Heart right ventricle (tissue), 16 donors: Measurements from ENCODE around the gene MMP23B. TPM values are rescaled to one million over a fixed set of nuclear protein-coding genes. Genes with fewer than 3 reads are reported as not detected.

Experiments used
- ATAC-seq, 8 donors: fragments of 200-7000 bp; cut with Tn5 transposase; one replicate each; pipeline ENCODE4 v1.9.1; 2020; ENCODE audit warnings: mild to moderate bottlenecking in 8 of 8, moderate library complexity in 8 of 8, moderate number of reproducible peaks in 1 of 8
- DNase-seq, 2 donors: peaks; one replicate each; pipeline ENCODE4 v3.0.0-alpha.2; 2020
- H3K27ac ChIP-seq, 10 donors: fragments of 200-600 bp; sonication (generic) in 2 of 10; one replicate each; pipeline versions ENCODE4 v1.5.0 to v1.8.0; 2020 to 2022; ENCODE audit warnings: mild to moderate bottlenecking in 3 of 10
- H3K27me3 ChIP-seq, 7 donors: fragments of 200-600 bp; one replicate each; pipeline ENCODE4 v1.8.0; 2021 to 2022; ENCODE audit warnings: mild to moderate bottlenecking in 2 of 7
- H3K36me3 ChIP-seq, 9 donors: fragments of 200-600 bp; sonication (generic) in 1 of 9; one replicate each; pipeline versions ENCODE4 v1.5.0 to v1.8.0; 2020 to 2022; ENCODE audit warnings: mild to moderate bottlenecking in 2 of 9
- H3K4me1 ChIP-seq, 9 donors: fragments of 200-600 bp; sonication (generic) in 1 of 9; one replicate each; pipeline versions ENCODE4 v1.5.0 to v1.8.0; 2020 to 2022; ENCODE audit warnings: mild to moderate bottlenecking in 4 of 9
- H3K4me3 ChIP-seq, 10 donors: fragments of 200-600 bp; sonication (generic) in 2 of 10; one replicate each; pipeline versions ENCODE4 v1.5.0 to v1.8.0; 2020 to 2022; ENCODE audit warnings: mild to moderate bottlenecking in 7 of 10, moderate library complexity in 2 of 10
- H3K9me3 ChIP-seq, 11 donors: fragments of 200-600 bp in 10 of 11; sonication (generic) in 2 of 11; one replicate each; pipeline versions ENCODE4 v1.5.0 to v1.8.0; 2013 to 2022; ENCODE audit warnings: mild to moderate bottlenecking in 2 of 11, control low read depth in 1 of 11, moderate library complexity in 1 of 11
- WGBS, 2 donors: extraction: QIAGEN DNeasy Blood & Tissue Kit; methylation state at CpG; one replicate each; pipeline ENCODE4 v1.1.7; 2013; ENCODE audit warnings: inconsistent platforms in 1 of 2; 5-methylcytosine and 5-hydroxymethylcytosine counted together
- intact Hi-C, 10 donors: fragments of 100-400 bp; cut with DNase I; formaldehyde crosslinking; loops; one replicate each; pipeline versions ENCODE4 v1.11.1 to v1.14.2; 2022
- polyA plus RNA-seq, 2 donors: library from polyadenylated mRNA; stranded (reverse); fragments of 200-250 nt; gene quantifications; one replicate each; pipeline ENCODE4 v1.2.3, GENCODE V29; 2013
- total RNA-seq, 10 donors: library from RNA; stranded (reverse); fragmentation: NEBNext Ultra II Directional in 3 of 10; extraction: Animal tissue kit (Norgen Biotek cat#: 25700) in 3 of 10; gene quantifications; one replicate each; pipeline versions ENCODE4 v1.2.1 to v1.2.4, GENCODE V29; 2021 to 2023
- TF ChIP-seq, protein P1 (sequence below), 9 donors: fragments of 200-600 bp; sonication (generic) in 2 of 9; IDR thresholded peaks; one replicate each; pipeline versions ENCODE4 v1.5.0 to v1.8.0; 2021 to 2022; ENCODE audit warnings: antibody characterized with exemption in 9 of 9, mild to moderate bottlenecking in 5 of 9, moderate library complexity in 1 of 9
- donor health status: Arrhythmogenic right ventricular cardiomyopathy.
- donor health status: ischemic (EF 13 %, LVEDD 7.1; RV severe dilation, severe dysfunction).
- donor health status: healthy with polysubstance abuse.
- donor health status: DM: no; HTN: yes; CAD: no.
- donor health status: DM: no; HTN: no; CAD: no.
- donor health status: ischemic (EF 25% LVEDD 6.9; RV normal size, moderate dysfunction).
- donor health status: ischemic (EF 25% LVEDD 5.7; RV mildly dilated, moderate dysfunction).
- donor health status: healthy.
- donor health status: DM: yes; HTN: yes; CAD: no.
- donor health status: Ischemic cardiomyopathy.
- donor health status: ischemic (EF 35%, LVEDD 5.7; RV mildly dilated, moderate dysfunction).
- donor health status: nonischemic (EF 11% LVEDD 7.7; RV severe dilation, severe dysfunction).
- donor health status: DM: yes; HTN: yes; CAD: no.
- donor health status: PGD.
- donor health status: ischemic (EF 29% LVEDD 5.4; RV normal size, mild dysfunction).
- donor health status: nonischemic (EF 23%, LVEDD 6.1; RV moderate dilation, normal function).

MMP23B gene
- total and polyA plus RNA-seq, 12 donors: 14.2 to 113 (median 63.1) TPM

DNA sequence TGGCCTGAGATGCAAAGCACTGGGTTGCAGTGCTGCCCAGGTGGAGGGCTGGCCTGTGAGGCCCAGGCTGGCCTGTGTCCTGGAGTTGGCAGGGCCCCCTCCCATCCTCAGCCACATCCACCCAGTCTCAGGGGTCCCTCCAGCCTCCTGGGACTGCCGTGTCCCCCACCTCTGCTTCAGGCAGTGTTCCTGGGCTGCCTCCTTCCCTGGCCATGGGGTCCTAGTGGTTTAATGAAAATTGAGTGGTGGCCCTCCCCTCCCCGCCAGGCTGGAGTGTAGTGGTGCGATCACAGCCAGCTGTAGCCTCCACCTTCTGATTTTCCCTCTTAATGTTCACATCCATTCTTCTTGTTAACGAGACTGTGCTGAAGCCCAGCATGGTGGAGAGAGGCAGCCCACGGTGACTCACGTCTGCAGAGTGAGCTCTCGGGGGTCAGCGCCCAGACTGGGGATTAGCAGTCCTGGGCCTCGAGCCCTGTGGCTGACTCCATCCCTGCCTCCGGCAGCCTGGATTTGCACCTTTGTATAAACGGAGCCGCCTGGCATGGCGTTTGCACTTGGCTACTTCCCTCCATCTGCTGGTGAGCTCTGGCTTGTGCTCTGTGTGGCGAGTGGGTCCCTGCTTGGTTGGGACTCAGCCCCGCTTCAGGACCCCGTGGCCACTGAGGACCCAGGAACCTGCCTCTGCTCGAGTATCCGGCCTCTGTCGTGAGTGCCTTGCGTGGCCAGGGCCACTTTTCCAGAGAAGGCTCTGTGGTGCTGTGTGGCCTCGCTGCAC, 9.8 kb upstream of the MMP23B start:
- H3K4me1 ChIP-seq: peaks cover 4 to 58% (median 24%) of the 10 kb centered on the region in 9 donors
- ATAC-seq (no peak), DNase-seq (no peak)
- intact Hi-C loops: no loop called here
- TF ChIP-seq, protein P1, sequence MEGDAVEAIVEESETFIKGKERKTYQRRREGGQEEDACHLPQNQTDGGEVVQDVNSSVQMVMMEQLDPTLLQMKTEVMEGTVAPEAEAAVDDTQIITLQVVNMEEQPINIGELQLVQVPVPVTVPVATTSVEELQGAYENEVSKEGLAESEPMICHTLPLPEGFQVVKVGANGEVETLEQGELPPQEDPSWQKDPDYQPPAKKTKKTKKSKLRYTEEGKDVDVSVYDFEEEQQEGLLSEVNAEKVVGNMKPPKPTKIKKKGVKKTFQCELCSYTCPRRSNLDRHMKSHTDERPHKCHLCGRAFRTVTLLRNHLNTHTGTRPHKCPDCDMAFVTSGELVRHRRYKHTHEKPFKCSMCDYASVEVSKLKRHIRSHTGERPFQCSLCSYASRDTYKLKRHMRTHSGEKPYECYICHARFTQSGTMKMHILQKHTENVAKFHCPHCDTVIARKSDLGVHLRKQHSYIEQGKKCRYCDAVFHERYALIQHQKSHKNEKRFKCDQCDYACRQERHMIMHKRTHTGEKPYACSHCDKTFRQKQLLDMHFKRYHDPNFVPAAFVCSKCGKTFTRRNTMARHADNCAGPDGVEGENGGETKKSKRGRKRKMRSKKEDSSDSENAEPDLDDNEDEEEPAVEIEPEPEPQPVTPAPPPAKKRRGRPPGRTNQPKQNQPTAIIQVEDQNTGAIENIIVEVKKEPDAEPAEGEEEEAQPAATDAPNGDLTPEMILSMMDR (IDR thresholded peaks at IDR 0.05): no peak
- H3K4me3 ChIP-seq: no peak overlapping the region
- peak overlapping the region in 2 of 10 donors; percentile 12 to 73 for H3K27ac ChIP-seq
- H3K36me3 ChIP-seq: peaks cover 0 to 38% (median 0%) of the 10 kb centered on the region in 9 donors
- 85 to 90% methylated on average over 21 of the region's 21 CpGs for WGBS, 2 donors
- H3K27me3 ChIP-seq: no peaks in the 10 kb centered on the region
- H3K9me3 ChIP-seq: no peaks in the 10 kb centered on the region

DNA sequence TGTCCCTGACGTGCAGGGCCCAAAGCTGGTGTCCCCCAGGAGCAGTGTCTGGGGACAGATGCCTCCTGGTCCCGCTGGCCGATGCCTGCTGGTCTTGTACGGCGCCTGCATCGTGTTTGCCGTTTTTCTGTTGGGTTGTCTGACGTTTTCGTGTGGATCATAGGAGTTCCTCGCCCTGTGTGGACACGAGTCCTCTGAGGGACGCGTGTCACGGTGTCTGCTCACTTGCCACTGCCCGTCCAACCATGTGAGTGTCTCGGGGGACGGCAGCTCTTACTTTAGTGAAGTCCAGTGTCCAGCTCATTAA, 9.2 kb upstream of the MMP23B start:
- Histone ChIP-seq H3K9me3 (no peaks in the 10 kb centered on the region), H3K4me3 (no peak overlapping the region), H3K4me1 (peaks cover 4 to 53% (median 18%) of the 10 kb centered on the region in 9 donors), H3K27me3 (no peaks in the 10 kb centered on the region), H3K36me3 (peaks cover 0 to 38% (median under 1%) of the 10 kb centered on the region in 9 donors), H3K27ac (no peak overlapping the region)
- ATAC-seq: no peak
- no peak for DNase-seq
- intact Hi-C loops: no loop called here
- TF ChIP-seq, protein P1 (IDR thresholded peaks at IDR 0.05): no peak
- WGBS, 2 donors: 91 to 93% methylated on average over 17 of the region's 17 CpGs

DNA sequence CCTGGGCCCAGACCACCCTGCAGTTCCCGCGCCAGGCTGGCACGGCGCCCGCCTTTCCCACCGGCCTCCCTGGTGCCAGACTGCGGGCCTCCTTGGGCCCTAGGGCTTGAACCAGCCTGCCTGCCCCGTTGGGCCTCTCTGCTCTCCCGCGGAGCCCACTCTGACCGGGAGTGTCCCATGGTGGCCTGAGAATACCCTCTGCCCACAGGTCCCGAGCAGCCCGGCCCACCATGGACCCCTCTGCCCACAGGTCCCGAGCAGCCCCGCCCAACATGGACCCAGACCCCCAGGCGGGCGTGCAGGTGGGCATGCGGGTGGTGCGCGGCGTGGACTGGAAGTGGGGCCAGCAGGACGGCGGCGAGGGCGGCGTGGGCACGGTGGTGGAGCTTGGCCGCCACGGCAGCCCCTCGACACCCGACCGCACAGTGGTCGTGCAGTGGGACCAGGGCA, 8.8 kb upstream of the MMP23B start:
- DNase-seq (no peak), ATAC-seq (no peak)
- H3K4me1 ChIP-seq: peaks cover 4 to 52% (median 18%) of the 10 kb centered on the region in 9 donors
- peaks cover 0 to 2% (median 0%) of the 10 kb centered on the region in 7 donors for H3K27me3 ChIP-seq
- H3K36me3 ChIP-seq: peaks cover 0 to 38% (median 5%) of the 10 kb centered on the region in 9 donors
- H3K9me3 ChIP-seq: no peaks in the 10 kb centered on the region
- WGBS, 2 donors: 95 to 97% methylated on average over 33 of the region's 33 CpGs
- H3K4me3 ChIP-seq: no peak overlapping the region
- no peak overlapping the region for H3K27ac ChIP-seq
- intact Hi-C loops: no loop called here
- TF ChIP-seq, protein P1 (IDR thresholded peaks at IDR 0.05): no peak

DNA sequence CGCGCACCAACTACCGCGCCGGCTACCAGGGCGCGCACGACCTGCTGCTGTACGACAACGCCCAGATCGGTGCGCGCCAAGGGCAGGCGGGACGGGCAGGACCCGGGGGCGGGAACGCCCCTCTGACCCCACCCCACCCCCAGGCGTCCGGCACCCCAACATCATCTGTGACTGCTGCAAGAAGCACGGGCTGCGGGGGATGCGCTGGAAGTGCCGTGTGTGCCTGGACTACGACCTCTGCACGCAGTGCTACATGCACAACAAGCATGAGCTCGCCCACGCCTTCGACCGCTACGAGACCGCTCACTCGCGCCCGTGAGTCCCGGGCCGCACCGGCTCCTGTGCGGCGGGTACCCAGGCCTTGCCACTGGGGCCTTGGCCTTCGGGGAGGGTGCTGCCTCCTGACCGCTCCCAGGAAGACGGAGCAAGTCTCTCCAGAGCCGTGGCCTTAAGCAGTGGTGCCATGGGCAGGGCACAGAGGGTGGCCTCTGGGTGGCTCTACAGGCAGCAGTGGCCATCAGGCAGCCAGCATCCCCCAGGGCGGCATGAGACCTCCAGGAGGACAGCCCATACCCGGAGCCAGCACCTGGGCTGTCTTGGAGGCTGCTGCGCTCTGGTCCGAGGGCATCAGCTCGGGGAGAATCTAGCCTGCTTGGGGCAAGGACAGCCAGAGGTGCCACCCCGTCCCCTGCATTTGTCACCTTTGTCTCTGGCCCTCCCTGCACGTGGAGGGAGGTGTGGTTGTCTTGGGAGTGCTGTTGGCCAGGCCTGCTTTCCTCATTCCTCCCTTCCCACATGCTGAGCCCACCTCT, 8.1 kb upstream of the MMP23B start:
- Histone ChIP-seq H3K36me3 (peaks cover 0 to 38% (median 8%) of the 10 kb centered on the region in 9 donors), H3K27ac (peak overlapping the region in 1 of 10 donors; percentile 78), H3K27me3 (peaks cover 0 to 9% (median 0%) of the 10 kb centered on the region in 7 donors), H3K9me3 (no peaks in the 10 kb centered on the region), H3K4me1 (peaks cover 4 to 52% (median 18%) of the 10 kb centered on the region in 9 donors), H3K4me3 (no peak overlapping the region)
- ATAC-seq: no peak
- intact Hi-C loops: no loop called here
- TF ChIP-seq, protein P1 (IDR thresholded peaks at IDR 0.05): no peak
- DNase-seq: no peak
- WGBS, 2 donors: 93 to 95% methylated on average over 48 to 51 of the region's 51 CpGs
